D721Med (cell line): ENCODE data around the gene EFCAB11.

Source experiments
- DNase-seq: peaks from one replicate; pipeline ENCODE4 v3.0.0; 2011; ENCODE audit warnings: low spot score; ENCODE audit not compliant: insufficient read length
- FAIRE-seq: peaks from 2 replicates; lab custom pipeline; 2011; peaks lifted over from hg19 to GRCh38; lab: Jason Lieb, UNC
- TF ChIP-seq, protein P1 (sequence below): IDR thresholded peaks from 2 replicates; pipeline ENCODE4 v1.5.1; 2012; ENCODE audit warnings: mild to moderate bottlenecking, control low read depth; ENCODE audit not compliant: insufficient read depth; ENCODE audit errors: missing control alignments

The EFCAB11 gene

GRCh38 chr14:89823743-89824142, 130.8 kb downstream of the EFCAB11 start:
- FAIRE-seq (no peak), DNase-seq (no peak)
- TF ChIP-seq, protein P1, sequence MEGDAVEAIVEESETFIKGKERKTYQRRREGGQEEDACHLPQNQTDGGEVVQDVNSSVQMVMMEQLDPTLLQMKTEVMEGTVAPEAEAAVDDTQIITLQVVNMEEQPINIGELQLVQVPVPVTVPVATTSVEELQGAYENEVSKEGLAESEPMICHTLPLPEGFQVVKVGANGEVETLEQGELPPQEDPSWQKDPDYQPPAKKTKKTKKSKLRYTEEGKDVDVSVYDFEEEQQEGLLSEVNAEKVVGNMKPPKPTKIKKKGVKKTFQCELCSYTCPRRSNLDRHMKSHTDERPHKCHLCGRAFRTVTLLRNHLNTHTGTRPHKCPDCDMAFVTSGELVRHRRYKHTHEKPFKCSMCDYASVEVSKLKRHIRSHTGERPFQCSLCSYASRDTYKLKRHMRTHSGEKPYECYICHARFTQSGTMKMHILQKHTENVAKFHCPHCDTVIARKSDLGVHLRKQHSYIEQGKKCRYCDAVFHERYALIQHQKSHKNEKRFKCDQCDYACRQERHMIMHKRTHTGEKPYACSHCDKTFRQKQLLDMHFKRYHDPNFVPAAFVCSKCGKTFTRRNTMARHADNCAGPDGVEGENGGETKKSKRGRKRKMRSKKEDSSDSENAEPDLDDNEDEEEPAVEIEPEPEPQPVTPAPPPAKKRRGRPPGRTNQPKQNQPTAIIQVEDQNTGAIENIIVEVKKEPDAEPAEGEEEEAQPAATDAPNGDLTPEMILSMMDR, result no peak

- DNase-seq (no peak), FAIRE-seq (no peak)
- TF ChIP-seq, protein P1, result no peak
Observed at GRCh38 chr14:89814126-89814525, 140.4 kb downstream of the EFCAB11 start.

DNA sequence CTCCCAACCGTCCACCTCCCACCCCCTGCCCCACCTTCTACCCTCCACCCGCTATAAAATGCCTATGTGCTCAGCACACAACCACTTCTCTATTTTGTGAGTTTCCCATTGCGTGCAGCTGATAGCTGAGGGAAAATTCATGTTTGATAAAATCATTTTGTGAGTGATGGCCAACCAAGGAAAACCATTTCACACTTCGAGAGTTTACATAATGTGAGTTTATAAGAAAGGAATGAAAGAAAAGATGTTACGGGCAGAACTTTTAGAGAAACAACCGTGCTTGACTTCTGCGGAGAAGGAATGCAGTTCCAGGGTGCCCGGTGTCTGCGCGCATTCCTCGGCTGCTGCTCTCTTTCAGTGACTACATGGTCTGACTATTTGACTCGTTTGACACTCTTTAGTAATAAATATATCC, 140.9 kb downstream of the EFCAB11 start:
- DNase-seq (no peak), FAIRE-seq (no peak)
- TF ChIP-seq, protein P1, result no peak

GRCh38 chr14:89811954-89812575, 142.5 kb downstream of the EFCAB11 start:
- FAIRE-seq, result no peak
- no peak for DNase-seq
- TF ChIP-seq, protein P1, result no peak

DNA sequence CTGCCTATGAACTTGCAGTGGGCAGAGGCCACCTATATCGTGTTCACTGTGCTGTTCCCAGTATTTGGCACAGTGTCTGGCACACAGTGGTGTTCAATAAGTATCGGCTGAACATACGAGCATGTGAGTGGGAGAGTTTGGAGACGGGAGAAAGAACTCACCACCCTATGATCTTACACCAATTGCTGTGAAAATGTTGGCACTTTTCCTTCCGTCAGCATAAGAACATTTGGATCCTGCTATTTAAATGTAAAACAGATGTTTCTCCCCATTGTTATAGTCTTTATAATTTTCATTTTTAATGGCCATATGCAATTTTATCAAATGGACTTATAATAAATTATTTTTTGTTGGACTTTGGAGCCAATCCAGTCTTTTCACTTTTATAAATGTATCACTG, 144.4 kb downstream of the EFCAB11 start:
- DNase-seq, result no peak
- TF ChIP-seq, protein P1, result no peak
- no peak for FAIRE-seq

GRCh38 chr14:89807892-89808291, 146.6 kb downstream of the EFCAB11 start:
- TF ChIP-seq, protein P1, result no peak
- DNase-seq (no peak), FAIRE-seq (no peak)

- TF ChIP-seq, protein P1, result no peak
- DNase-seq, result no peak
- FAIRE-seq, result no peak
Observed at GRCh38 chr14:89807151-89807550, 147.4 kb downstream of the EFCAB11 start.
